Measurements from ENCODE around the gene NFKBIB. TPM values are rescaled to one million over a fixed set of nuclear protein-coding genes. Genes with fewer than 3 reads are reported as not detected.
"Not testable (repeated sequence)": the region's sequence is repeated elsewhere in the genome, so short reads cannot be mapped to it uniquely, and the experiment has no call there.

The NFKBIB gene, protein sequence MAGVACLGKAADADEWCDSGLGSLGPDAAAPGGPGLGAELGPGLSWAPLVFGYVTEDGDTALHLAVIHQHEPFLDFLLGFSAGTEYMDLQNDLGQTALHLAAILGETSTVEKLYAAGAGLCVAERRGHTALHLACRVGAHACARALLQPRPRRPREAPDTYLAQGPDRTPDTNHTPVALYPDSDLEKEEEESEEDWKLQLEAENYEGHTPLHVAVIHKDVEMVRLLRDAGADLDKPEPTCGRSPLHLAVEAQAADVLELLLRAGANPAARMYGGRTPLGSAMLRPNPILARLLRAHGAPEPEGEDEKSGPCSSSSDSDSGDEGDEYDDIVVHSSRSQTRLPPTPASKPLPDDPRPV
- polyA plus RNA-seq (ENCODE audit: insufficient read length in 4 of 4): 10 to 100 TPM in 1 of 4 donors, 1 to 10 TPM in 3; 5.1 to 12.9 (median 7.1) TPM

DNA sequence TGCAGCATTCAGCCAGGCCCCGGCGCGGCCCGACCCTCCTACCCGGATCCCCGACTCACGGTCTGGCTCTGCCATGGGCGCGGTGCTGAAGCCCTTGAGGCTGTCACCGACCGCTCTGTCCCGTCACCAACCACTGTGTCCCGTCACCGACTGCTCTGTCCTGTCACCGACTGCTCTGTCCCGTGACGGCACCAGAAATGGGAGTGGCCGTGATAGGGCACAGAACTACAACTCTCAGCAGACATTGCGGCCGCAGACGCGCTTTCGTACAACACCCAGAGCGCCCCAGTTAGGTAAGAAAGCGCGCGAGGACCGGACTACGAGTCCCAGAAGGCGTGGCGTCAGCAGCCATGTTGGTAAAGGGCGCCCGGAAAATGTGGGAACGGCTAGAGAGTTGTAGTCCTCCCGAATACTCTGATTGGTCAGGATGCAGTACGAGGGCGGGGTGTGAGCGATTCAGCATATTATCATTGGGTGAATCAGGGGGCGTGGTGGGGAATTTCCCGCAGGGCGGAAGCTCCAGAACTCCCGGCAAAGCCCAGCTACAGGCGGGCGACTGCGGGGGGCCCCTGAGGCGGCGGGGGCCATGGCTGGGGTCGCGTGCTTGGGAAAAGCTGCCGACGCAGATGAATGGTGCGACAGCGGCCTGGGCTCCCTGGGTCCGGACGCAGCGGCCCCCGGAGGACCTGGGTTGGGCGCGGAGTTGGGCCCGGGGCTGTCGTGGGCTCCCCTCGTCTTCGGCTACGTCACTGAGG is at the start of gene NFKBIB, which contains the start of gene SIRT2:
Gene NFKBIB, plus strand, starts transcription at position 523 of the 755 bp plus-strand sequence. Its CDS starts 64 bp downstream, at position 587.
Gene SIRT2, minus strand, starts transcription at position 172 of the 755 bp plus-strand sequence. Its CDS starts 97 bp downstream, at position 75.
- peak; percentile 98 to 100 (median 99) for DNase-seq (ENCODE audit: low read depth in 4 of 4, low spot score in 3 of 4)

DNA sequence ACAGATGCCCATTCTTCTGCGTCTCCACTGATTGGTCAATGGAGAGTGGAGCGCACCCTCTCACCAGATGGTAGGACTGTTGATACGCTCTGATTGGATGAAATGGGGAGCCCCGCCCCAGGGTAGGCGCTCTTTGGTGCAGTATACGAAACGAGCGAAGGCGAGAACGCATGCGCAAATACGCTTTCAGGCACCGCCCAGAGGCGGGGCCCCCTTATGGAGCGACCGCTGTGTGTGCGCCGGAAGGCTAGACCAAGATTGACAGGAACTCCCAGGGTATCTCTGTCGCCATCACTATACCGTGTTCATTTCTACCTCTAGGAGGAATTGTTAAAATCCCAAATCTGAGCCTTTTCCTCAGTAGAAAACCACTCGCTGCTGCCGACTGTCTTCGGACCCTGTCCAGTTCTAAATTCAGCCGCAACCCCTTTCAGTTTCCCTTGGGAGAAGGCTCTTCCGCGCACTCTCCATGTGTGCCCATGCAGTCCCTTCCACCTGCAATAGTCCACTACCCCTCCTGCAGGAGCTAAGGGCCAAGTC is 49.3 kb upstream of the NFKBIB start:
- DNase-seq (ENCODE audit: low read depth in 4 of 4, low spot score in 3 of 4): peak in 1 of 4 donors; percentile 100

DNA sequence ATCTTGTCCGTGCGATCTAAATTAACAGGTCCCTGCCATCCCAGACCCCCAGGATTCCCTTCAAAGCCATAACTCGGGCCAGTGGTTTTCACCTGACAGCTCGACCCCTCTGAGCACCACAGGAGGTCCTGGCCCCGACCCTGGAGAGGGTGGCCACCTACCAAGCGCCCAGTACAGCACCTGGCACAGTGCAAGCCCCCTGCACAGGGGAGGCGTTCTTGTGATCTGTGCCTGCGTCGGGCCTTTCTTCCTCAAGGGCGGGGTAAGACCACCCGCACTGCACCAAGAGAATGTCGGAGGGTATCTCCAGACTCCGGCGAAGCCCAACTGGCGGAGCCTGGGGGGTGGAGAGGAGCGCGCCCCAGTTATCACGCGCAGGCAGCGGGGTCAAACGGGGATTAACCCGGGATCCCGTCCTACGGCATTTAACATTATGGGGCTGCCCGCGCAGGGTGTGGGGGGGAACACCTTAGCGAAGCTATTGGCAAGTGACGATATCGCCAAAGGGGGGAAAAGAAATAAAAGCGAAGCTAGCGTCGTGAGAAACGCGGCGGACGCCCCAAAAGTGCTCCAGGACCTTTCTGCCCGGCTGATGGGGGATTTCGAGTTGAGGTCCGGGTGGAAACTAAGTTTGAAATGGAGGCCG is 48.7 kb upstream of the NFKBIB start:
- DNase-seq (ENCODE audit: low read depth in 4 of 4, low spot score in 3 of 4): no peak

DNA sequence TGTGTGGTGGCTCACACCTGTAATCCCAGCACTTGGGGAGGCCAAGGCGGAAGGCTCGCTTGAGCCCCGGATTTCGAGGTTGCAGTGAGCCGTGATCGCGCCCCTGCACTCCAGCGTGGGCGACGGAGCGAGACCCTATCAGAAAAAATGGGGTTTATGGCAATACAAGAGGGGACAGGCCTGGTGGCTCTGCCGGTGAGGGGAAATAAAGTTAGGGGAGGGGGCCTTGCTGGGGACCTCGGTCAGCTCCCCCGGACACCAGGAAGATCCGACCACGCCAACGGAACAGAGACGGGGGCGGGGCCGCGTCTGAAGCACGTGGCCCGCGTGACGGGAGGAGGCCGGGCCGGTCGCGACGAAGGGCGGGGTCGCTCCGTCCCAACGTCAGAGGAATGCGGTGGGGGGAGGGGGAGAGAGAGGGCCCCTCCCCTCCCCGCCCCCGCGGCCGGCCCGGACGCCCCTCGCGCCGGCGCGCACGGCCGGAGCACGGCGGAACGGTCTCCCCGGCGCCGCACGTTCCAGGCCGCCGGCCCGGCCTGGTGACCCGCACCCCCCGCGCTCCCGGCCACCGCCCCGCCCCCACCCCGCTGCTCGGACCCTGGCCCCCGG is 48.0 kb upstream of the NFKBIB start:
- DNase-seq (ENCODE audit: low read depth in 4 of 4, low spot score in 3 of 4): peak in 3 of 4 donors; percentile 86 to 90 (median 86)

DNA sequence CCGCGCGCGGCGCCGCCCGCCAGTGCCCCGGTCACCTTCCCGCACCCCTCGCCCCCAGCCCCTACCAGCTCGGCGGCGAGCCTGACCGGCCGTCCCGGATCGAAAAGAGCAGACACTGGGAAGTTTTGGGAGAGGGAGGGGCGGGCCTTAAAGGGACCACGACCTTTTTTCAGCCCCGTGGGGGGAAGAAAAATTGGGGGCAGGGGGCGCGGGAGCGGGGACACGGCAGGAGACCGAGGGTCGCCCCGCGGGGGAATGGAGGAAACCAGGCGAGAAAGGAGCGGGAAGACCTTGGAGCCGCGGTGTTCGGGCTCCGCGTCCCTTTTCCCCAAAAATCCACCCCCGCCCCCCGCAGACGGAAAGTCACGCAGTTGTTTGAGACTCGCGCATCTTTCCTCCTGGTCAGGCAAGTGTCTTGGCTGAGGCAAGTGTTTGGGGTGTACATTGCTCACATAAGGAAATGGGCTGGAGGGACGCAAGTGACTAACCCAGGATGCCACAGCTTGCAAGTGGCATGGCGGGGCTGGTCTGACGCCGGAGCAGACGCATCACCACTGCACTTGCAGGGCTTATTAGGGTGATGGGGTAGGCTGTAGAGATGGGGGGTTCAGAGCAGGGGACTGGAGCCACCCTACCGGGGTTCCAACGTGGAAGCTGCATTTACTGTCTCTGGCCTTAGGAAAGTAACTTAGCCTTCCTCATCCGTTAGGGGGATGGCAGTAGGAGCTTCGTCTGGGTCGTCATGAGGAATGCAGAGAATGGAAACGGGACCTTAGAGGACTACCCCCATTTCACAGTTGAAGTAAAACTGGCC is 47.3 kb upstream of the NFKBIB start:
- DNase-seq (ENCODE audit: low read depth in 4 of 4, low spot score in 3 of 4): no peak

DNA sequence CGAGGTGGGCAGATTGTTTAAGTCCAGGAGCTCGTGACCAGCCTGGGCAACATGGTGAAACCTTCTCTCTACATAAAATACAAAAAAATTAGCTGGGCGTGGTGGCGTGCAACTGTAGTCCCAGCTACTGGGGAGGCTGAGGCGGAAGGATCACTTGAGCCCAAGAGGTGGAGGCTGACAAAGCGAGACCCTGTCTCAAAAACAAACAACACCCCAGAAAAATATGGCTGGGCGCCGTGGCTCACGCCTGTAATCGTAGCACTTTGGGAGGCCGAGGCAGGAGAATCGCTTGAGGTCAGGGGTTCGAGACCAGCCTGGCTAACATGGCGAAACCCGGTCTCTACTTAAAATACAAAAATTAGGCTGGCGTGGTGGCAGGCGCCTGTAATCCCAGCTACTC is 46.6 kb upstream of the NFKBIB start:
- no peak for DNase-seq (ENCODE audit: low read depth in 4 of 4, low spot score in 3 of 4)

DNA sequence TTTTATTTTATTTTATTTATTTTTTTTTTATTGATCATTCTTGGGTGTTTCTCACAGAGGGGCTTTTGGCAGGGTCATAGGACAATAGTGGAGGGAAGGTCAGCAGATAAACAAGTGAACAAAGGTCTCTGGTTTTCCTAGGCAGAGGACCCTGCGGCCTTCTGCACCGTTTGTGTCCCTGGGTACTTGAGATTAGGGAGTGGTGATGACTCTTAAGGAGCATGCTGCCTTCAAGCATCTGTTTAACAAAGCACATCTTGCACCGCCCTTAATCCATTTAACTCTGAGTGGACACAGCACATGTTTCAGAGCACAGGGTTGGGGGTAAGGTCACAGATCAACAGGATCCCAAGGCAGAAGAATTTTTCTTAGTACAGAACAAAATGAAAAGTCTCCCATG is 44.8 kb upstream of the NFKBIB start:
- DNase-seq (ENCODE audit: low read depth in 4 of 4, low spot score in 3 of 4): not testable (repeated sequence)

DNA sequence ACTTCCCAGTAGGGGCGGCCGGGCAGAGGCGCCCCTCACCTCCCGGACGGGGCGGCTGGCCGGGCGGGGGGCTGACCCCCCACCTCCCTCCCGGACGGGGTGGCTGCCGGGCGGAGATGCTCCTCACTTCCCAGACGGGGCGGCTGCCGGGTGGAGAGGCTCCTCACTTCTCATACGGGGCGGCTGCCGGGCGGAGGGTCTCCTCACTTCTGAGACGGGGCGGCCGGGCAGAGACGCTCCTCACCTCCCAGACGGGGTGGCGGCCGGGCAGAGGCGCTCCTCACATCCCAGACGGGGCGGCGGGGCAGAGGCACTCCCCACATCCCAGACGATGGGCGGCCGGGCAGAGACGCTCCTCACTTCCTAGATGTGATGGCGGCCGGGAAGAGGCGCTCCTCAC is 44.0 kb upstream of the NFKBIB start:
- DNase-seq (ENCODE audit: low read depth in 4 of 4, low spot score in 3 of 4): not testable (repeated sequence)

DNA sequence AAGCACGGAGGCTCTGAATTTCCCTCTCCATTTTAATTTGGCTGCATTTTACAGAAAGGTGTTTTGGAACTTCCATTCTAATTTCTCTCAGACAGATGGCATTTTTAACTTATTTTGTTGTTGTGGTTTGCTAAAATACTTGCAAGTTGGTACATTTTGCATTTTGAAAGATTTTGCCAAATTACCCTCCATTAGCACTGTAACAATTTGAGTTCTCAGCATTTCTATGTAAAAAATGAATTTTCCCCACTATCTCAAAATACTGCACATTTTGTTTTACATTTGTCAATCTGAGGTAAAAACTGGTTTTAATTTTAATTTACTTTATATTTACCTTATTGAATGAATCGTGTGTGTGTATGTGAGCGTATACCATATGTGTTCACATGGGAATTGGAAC is 43.0 kb upstream of the NFKBIB start:
- no peak for DNase-seq (ENCODE audit: low read depth in 4 of 4, low spot score in 3 of 4)

DNA sequence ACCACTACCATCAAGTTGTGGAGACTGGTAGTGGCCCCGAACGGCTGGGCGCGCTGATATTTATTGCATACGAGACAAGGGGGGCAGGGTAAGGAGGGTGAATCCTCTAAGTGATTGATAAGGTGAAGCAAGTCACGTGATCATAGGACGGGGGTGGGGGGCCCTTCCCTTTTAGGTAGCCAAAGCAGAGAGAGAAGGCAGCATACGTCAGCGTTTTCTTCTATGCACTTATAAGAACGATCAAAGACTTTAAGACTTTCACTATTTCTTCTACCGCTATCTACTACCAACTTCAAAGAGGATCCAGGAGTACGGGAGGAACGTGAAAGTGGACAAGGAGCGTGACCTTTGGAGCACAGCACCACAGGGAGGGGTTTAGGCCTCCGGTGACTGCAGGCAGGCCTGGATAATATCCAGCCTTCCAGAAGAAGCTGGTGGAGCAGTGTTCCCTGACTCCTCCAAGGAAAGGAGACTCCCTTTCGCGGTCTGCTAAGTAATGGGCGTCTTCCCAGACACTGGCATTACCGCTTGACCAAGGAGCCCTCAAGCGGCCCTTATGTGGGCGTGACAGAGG is 40.1 kb upstream of the NFKBIB start:
- DNase-seq (ENCODE audit: low read depth in 4 of 4, low spot score in 3 of 4): not testable (repeated sequence)

DNA sequence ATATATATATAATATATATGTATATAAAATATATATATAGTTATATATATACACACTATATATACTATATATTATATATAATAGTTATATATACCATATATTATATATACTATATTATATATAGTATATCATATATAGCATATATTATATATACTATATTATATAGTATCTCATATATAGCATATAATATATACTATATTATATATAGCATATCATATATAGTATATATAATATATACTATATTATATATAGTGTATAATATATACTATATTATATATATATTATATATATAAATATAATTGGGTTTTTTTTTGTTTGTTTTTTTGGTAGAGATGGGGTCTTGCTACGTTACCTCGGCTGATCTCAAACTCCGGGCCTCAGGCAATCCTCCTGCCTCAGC is 38.4 kb upstream of the NFKBIB start:
- DNase-seq (ENCODE audit: low read depth in 4 of 4, low spot score in 3 of 4): no peak

DNA sequence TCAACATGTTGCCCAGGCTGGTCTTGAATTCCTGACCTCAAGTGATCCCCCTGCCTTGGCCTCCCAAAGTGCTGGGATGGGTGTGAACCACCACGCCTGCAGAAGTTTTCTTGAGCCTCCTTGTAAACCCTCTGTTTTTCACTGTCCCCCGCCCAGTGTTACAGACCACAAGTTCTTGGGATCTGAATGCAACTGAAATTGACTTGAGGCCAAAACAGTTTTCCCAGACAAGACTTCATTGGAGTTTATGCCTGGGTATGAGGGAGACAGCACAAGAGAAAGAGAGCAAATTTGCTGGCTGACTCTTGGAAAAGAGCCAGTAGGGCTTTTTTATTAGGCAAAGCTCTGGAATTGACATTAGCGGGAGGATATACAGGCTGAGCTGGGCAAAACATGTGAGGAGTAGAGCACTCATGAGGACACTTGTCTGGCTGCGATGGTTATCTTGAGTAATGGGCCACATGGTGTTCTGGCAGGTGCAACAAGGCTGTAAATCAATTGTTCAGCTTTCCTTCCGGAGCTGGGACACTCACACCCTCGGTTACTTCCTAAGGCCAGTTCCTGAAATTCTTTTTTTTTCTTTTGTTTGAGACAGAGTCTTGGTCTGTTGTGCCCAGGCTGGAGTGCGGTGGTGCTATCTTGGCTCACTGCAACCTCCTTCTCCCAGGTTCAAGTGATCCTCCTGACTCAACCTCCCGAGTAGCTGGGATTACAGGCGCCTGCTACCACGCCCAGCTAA is 37.3 kb upstream of the NFKBIB start:
- DNase-seq (ENCODE audit: low read depth in 4 of 4, low spot score in 3 of 4): no peak

DNA sequence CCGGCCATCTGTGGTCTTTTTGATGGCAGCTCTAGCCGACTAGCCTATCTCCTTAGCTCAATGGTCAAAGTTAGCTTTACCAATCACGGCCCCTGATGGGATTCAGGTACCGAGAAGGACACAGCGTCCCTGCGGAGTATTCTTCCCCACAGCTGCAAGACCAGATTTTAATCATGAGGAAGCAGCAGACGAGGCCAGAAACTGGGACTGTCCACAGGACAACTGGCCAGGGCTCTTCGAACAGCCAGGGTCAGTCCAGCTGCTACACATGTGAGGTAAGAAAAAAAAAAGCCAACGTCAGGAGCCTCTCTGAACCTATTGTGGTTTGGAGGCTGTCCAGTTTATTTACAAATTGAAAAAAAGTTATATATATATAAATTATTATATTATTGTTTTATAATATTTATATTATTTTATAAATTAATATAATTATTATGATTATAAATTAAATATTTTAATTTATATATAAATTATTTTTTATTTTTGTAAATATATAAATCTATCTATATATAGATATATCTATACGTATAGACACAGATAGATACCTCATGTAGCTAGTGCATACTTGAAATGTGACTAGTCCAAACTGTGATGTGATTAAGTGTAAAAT is 32.5 kb upstream of the NFKBIB start:
- DNase-seq (ENCODE audit: low read depth in 4 of 4, low spot score in 3 of 4): no peak

DNA sequence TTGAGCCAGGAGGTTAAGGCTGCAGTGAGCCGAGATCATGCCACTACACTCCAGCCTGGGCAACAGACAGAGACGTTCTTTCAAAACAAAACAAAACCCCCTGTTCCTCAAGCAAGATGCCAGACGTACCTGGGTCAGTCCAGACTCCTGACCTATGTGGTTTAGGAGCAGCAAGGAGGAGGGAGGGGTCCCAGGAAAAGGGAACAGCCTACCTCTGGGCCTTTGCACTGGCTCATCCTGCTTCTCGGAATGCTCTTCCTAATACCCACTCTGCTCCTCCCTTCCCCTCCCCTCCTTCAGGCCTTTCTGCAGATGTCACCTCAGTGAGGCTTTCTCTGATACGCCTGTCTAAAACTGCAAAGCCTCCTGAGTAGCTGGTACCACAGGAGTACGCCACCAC is 31.2 kb upstream of the NFKBIB start:
- no peak for DNase-seq (ENCODE audit: low read depth in 4 of 4, low spot score in 3 of 4)

DNA sequence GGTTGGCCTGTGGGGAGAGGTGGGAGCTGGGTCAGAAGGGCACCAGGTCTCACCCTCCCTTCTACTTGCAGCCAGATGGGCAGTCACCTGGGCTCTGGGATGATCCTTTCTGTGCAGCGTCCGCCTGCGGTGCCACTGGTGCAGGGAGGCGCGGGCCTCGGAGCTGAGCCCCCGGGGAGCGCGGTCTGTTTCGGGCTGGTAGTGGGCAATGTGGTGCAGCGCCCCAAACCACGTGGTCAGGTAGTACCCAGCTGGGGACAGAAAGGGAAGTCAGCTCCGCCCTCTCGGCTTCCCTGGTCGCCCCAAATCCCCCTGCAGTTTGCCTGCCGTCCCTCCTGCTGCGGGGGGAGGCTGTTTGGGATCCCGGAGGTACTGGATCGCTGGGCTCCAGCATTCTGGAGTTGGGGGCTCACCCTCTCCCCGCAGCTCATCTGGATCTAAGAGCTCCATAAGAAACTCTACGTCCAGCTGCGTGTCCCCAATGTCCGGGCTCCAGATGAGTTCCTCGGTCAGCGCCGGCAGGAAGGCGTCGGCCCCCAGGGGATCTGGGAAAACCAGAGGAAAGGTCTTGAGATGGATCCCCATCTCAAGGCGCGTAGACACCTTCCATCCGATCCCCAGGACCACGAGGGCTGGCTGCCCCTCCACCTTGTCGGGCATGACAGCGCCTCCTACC is 30.5 kb upstream of the NFKBIB start:
- no peak for DNase-seq (ENCODE audit: low read depth in 4 of 4, low spot score in 3 of 4)

DNA sequence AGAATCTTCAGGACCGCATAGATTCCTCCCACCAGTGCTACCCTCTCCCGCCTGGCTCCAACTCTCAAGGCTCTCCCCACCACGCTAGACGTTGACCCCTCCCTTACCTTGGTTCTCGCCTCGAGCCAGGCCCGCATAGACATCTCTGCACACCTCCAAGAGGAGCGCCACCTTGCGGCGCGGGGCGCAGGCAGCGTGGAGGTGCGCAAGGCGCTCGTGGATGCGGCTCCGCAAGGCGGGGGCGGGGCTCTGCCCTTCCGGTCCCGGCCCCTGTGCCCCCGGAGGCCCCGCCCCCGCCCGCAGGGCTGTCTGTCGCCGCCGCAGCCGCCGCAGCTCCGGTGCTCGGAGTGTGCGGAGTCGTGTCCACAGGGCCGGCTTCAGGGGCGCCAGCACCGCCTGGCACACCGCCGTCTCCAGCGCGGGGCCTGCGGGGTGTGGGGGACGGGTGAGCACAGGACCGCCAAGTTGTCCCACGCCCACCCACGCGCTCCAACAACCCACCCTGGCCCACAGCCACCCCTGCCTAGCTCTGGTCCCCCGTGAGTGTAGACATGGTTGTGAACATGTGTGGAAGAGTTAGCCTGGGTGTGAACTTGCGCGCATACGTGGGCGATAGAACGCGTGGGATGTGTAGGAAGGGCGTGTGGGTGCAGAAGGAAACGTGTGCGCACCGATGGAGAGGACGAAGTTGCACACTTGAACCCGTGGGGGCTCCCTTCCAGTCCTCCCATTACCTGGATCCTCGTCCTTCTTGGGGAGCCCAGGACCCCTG is 29.7 kb upstream of the NFKBIB start:
- no peak for DNase-seq (ENCODE audit: low read depth in 4 of 4, low spot score in 3 of 4)

DNA sequence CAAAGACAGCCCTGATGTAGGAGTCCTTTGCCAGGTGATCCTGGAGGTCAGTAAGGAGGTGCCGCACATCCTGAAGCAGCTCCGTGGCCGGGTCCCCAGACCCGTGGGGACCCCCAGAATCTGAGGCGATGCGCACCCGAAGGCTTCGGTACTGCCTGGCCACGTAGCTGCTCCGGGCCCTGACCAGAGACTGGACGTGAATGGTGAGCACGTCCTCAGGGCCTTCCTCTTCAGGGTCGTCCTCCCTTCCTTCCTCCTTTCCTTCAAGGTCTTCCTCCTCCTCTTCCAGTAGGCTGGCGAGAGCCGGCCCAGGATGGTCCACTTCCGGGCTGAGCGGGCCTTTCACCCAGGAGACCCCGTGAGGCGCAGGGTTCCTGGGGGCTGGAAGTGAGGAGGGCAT is 29.2 kb upstream of the NFKBIB start:
- DNase-seq (ENCODE audit: low read depth in 4 of 4, low spot score in 3 of 4): no peak

Measured in left renal pelvis (tissue), 4 donors.